ENCODE data around the gene SCGB1C2. TPM values are rescaled to one million over a fixed set of nuclear protein-coding genes. Genes with fewer than 3 reads are reported as not detected.

The SCGB1C2 gene
- total and polyA plus RNA-seq, 2 donors (not counting 3 experiments of a cell fraction or from before 2014, with no cell fraction given) = not detected

- Histone ChIP-seq H3K9ac (replicated peaks; ENCODE audit: extremely low read depth, insufficient read depth, low read length) (no peak overlapping the region), H3K4me1 (ENCODE audit: control insufficient read depth, extremely low read depth, insufficient read depth, low read length) (no peaks in the 10 kb centered on the region), H2AFZ (ENCODE audit: low read depth, low read length) (peak overlapping the region; percentile 68), H4K20me1 (replicated peaks; ENCODE audit: control insufficient read depth, extremely low read depth, insufficient read depth, low read length) (no peaks in the 10 kb centered on the region), H3K9me1 (replicated peaks; ENCODE audit: control insufficient read depth, extremely low read depth, insufficient read depth, low read length) (no peaks in the 10 kb centered on the region), H3K36me3 (ENCODE audit: control insufficient read depth in 2 of 2, extremely low read depth in 1 of 2, insufficient read depth in 2 of 2, low read length in 2 of 2) (no peaks in the 10 kb centered on the region), H3K4me3 (replicated peaks in 1 of 3; ENCODE audit: insufficient read depth in 1 of 3, low read depth in 1 of 3, low read length in 3 of 3) (no peak overlapping the region), H3K27me3 (ENCODE audit: control insufficient read depth in 2 of 2, insufficient read depth in 2 of 2, low read length in 2 of 2) (no peaks in the 10 kb centered on the region), H3K79me2 (ENCODE audit: control insufficient read depth, insufficient read depth, low read length) (no peaks in the 10 kb centered on the region), H3K4me2 (ENCODE audit: insufficient read depth, low read length) (no peak overlapping the region), H3K9me3 (replicated peaks; ENCODE audit: control insufficient read depth, insufficient read depth, low read length) (no peaks in the 10 kb centered on the region), H3K27ac (ENCODE audit: insufficient read depth, low read depth, low read length) (no peak overlapping the region)
- POLR2A ChIA-PET = interaction anchor here (0.7 kb wide), 1 partner anchor 16 kb away, joined by 6 read pairs; no protein-coding TSS in a partner anchor
- no TSS peak for BruUV-seq (replicated peaks)
- intact Hi-C loops (cut with micrococcal nuclease) = loop anchor here (2.0 to 5.0 kb wide), 4 partner anchors 166 to 854 kb away; partner anchors contain the start of gene TIMM22
- dilution Hi-C loops (cut with MboI; ENCODE audit: extremely low pct_ligation_motif_present, low sequenced_read_pairs) = no loop called here
- FAIRE-seq (no peak), DNase-seq (ENCODE audit: low read depth, low spot score) (no peak)
- CTCF ChIA-PET = interaction anchor here (3.1 kb wide), 1 partner anchor 243 kb away, joined by 20 read pairs; no protein-coding TSS in a partner anchor
- TF ChIP-seq GATA2 (IDR thresholded peaks at IDR 0.05; ENCODE audit: insufficient read depth, insufficient read length, low read depth, low read length) = no peak
- TF ChIP-seq POLR2AphosphoS5 (IDR thresholded peaks at IDR 0.05; ENCODE audit: insufficient read depth, low read depth, low read length) = no peak
- no peak for TF ChIP-seq MYC (IDR thresholded peaks at IDR 0.05; ENCODE audit: low read depth, low read length)
- no peak for TF ChIP-seq MAX (IDR thresholded peaks at IDR 0.05; ENCODE audit: insufficient read depth, insufficient read length)
- no peak for TF ChIP-seq EZH2 (IDR thresholded peaks at IDR 0.05; ENCODE audit: borderline replicate concordance, low read depth, low read length, severe bottlenecking)
- no peak for TF ChIP-seq JUN (IDR thresholded peaks at IDR 0.05; ENCODE audit: borderline replicate concordance, insufficient read depth, insufficient read length, low read depth)
- TF ChIP-seq CTCF (IDR thresholded peaks at IDR 0.05; ENCODE audit: extremely low read depth in 1 of 2, insufficient read depth in 1 of 2, low read depth in 1 of 2, low read length in 2 of 2) = no peak
- no peak for TF ChIP-seq FOS (IDR thresholded peaks at IDR 0.05; ENCODE audit: borderline replicate concordance, insufficient read depth, low read length)
- TF ChIP-seq POLR2A (IDR thresholded peaks at IDR 0.05; ENCODE audit: low read depth, low read length) = no peak
These were observed 5.8 kb downstream of the SCGB1C2 start for GRCh38 chr17:142876-143784.
